GM12878 (cell line): Measurements from ENCODE around the gene STX8.

ENCODE experiments used
- CBX3 ChIP-seq: fragments of 200-600 bp; sonication (generic); IDR thresholded peaks from 2 replicates; pipeline ENCODE4 v1.6.1; 2016; ENCODE audit warnings: low read depth, borderline replicate concordance
- CEBPB ChIP-seq, 2 experiments: fragments of 150-350 bp in 1 of 2; IDR thresholded peaks; 2 replicates each; pipeline ENCODE4 v1.6.1; 2012 to 2014; ENCODE audit warnings: low read depth in 2 of 2, low read length in 2 of 2, borderline replicate concordance in 1 of 2, inconsistent platforms in 1 of 2
- CREM ChIP-seq: IDR thresholded peaks from 2 replicates; pipeline ENCODE4 v1.6.1; 2014; ENCODE audit warnings: antibody characterized with exemption, low read depth
- EP300 ChIP-seq, 2 experiments: fragments of 150-350 bp in 1 of 2; IDR thresholded peaks; 2 replicates each; pipeline ENCODE4 v1.6.1; 2011 to 2012; ENCODE audit warnings: low read depth in 2 of 2, low read length in 2 of 2, borderline replicate concordance in 1 of 2, improper control_type of control experiment in 1 of 2, inconsistent platforms in 1 of 2; ENCODE audit not compliant: control insufficient read depth in 1 of 2
- EZH2 ChIP-seq: IDR thresholded peaks from 2 replicates; pipeline ENCODE4 v1.6.1; 2012; ENCODE audit warnings: low read depth, mild to moderate bottlenecking, control low read depth, inconsistent platforms, low read length, borderline replicate concordance; ENCODE audit not compliant: control insufficient read depth
- JUNB ChIP-seq: IDR thresholded peaks from 2 replicates; pipeline ENCODE4 v1.6.1; 2016; ENCODE audit warnings: antibody characterized with exemption, mild to moderate bottlenecking
- NFYB ChIP-seq: IDR thresholded peaks from 2 replicates; pipeline ENCODE4 v1.6.1; 2011; ENCODE audit warnings: low read depth, mild to moderate bottlenecking, low read length, improper control_type of control experiment, moderate library complexity; ENCODE audit not compliant: insufficient read depth
- POLR2A ChIP-seq: IDR thresholded peaks from 2 replicates; pipeline ENCODE4 v1.6.1; 2011; ENCODE audit warnings: low read depth, mild to moderate bottlenecking, low read length
- POLR2AphosphoS5 ChIP-seq: IDR thresholded peaks from 2 replicates; pipeline ENCODE4 v1.6.1; 2011; ENCODE audit warnings: mild to moderate bottlenecking, low read length, inconsistent platforms
- RFX5 ChIP-seq: IDR thresholded peaks from 2 replicates; pipeline ENCODE4 v1.6.1; 2011; ENCODE audit warnings: low read depth, low read length, improper control_type of control experiment
- SREBF1 ChIP-seq: IDR thresholded peaks from 2 replicates; pipeline ENCODE4 v1.6.1; 2012; ENCODE audit warnings: mild to moderate bottlenecking, low read length
- TCF12 ChIP-seq: IDR thresholded peaks from 2 replicates; pipeline ENCODE4 v1.6.1; 2011; ENCODE audit warnings: low read depth, mild to moderate bottlenecking, low read length
- TF ChIP-seq, protein P1 (sequence below), 3 experiments: IDR thresholded peaks in 2 of 3; conservative IDR thresholded peaks in 1 of 3; 2 replicates each; pipeline ENCODE4 v1.5.1; 2011; ENCODE audit warnings: low read depth in 3 of 3, low read length in 3 of 3, mild to moderate bottlenecking in 3 of 3, control low read depth in 2 of 3, moderate library complexity in 2 of 3, inconsistent platforms in 1 of 3, mixed read lengths in 1 of 3; ENCODE audit not compliant: control insufficient read depth in 2 of 3, insufficient read depth in 1 of 3; ENCODE audit errors: extremely low read depth in 1 of 3

DNA sequence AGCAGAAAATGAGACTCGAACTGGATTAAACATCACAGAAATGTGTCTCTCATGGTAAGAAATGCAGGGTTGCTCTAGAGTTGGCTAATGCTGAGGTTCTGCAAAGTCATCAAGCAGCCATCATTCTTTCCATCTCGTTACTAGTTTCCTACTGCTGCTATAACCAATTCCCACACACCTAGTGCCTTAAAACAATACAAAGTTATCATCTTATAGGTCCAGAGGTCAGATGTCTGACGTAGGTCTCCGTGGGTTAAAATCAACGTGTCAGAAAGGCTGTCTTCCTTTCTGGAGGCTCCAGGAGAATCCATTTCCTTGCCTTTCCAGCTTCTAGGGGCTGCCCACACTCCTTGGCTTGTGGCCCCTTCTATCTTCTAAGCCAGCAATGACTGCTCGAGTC, 118.6 kb downstream of the STX8 start:
- TF ChIP-seq SREBF1 (no peak), RFX5 (no peak), CEBPB (IDR thresholded peaks at IDR 0.05; ENCODE audit: borderline replicate concordance in 1 of 2, low read depth in 2 of 2, low read length in 2 of 2) (no peak), JUNB (no peak), POLR2A (no peak), EP300 (IDR thresholded peaks at IDR 0.05; ENCODE audit: borderline replicate concordance in 1 of 2, control insufficient read depth in 1 of 2, low read depth in 2 of 2, low read length in 2 of 2) (no peak), POLR2AphosphoS5 (no peak), EZH2 (no peak), NFYB (no peak), CBX3 (no peak), CREM (no peak), TCF12 (no peak)
- TF ChIP-seq, protein P1, sequence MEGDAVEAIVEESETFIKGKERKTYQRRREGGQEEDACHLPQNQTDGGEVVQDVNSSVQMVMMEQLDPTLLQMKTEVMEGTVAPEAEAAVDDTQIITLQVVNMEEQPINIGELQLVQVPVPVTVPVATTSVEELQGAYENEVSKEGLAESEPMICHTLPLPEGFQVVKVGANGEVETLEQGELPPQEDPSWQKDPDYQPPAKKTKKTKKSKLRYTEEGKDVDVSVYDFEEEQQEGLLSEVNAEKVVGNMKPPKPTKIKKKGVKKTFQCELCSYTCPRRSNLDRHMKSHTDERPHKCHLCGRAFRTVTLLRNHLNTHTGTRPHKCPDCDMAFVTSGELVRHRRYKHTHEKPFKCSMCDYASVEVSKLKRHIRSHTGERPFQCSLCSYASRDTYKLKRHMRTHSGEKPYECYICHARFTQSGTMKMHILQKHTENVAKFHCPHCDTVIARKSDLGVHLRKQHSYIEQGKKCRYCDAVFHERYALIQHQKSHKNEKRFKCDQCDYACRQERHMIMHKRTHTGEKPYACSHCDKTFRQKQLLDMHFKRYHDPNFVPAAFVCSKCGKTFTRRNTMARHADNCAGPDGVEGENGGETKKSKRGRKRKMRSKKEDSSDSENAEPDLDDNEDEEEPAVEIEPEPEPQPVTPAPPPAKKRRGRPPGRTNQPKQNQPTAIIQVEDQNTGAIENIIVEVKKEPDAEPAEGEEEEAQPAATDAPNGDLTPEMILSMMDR (IDR thresholded peaks at IDR 0.05 in 2 of 3, conservative IDR thresholded peaks at IDR 0.05 in 1 of 3; ENCODE audit: control insufficient read depth in 2 of 3, extremely low read depth in 1 of 3, insufficient read depth in 1 of 3, low read depth in 3 of 3, low read length in 3 of 3), result no peak
